IPS-11a (cell line): ENCODE data around the gene BGN.

ENCODE experiments used
- H3K4me3 ChIP-seq: one replicate; pipeline ENCODE4 v1.5.1; 2013; ENCODE audit warnings: low read depth, low read length, control low read depth

Gene BGN

GRCh38 chrX:153525451-153525850, 30.7 kb downstream of the BGN start:
- no peak overlapping the region for H3K4me3 ChIP-seq

- no peak overlapping the region for H3K4me3 ChIP-seq
Observed at GRCh38 chrX:153526042-153526441, 31.3 kb downstream of the BGN start.

- H3K4me3 ChIP-seq = no peak overlapping the region
Observed at GRCh38 chrX:153526801-153527200, 32.0 kb downstream of the BGN start.

- H3K4me3 ChIP-seq = no peak overlapping the region
Observed at GRCh38 chrX:153527208-153527607, 32.4 kb downstream of the BGN start.

GRCh38 chrX:153530411-153531129, 35.8 kb downstream of the BGN start:
- no peak overlapping the region for H3K4me3 ChIP-seq

GRCh38 chrX:153533091-153533490, 38.3 kb downstream of the BGN start:
- no peak overlapping the region for H3K4me3 ChIP-seq

- no peak overlapping the region for H3K4me3 ChIP-seq
Observed at GRCh38 chrX:153537080-153537479, 42.3 kb downstream of the BGN start.

- no peak overlapping the region for H3K4me3 ChIP-seq
Observed at GRCh38 chrX:153537526-153538295, 42.9 kb downstream of the BGN start.

- no peak overlapping the region for H3K4me3 ChIP-seq
Observed at GRCh38 chrX:153538424-153538823, 43.6 kb downstream of the BGN start.

- H3K4me3 ChIP-seq = no peak overlapping the region
Observed at GRCh38 chrX:153539171-153539978, 44.6 kb downstream of the BGN start.

- H3K4me3 ChIP-seq = no peak overlapping the region
Observed at GRCh38 chrX:153539979-153540358, 45.2 kb downstream of the BGN start.

GRCh38 chrX:153544727-153545126, 49.9 kb downstream of the BGN start:
- H3K4me3 ChIP-seq = no peak overlapping the region

GRCh38 chrX:153546386-153546785, 51.6 kb downstream of the BGN start:
- no peak overlapping the region for H3K4me3 ChIP-seq

GRCh38 chrX:153547195-153547594, 52.4 kb downstream of the BGN start:
- H3K4me3 ChIP-seq = no peak overlapping the region

GRCh38 chrX:153549231-153549630, 54.5 kb downstream of the BGN start:
- no peak overlapping the region for H3K4me3 ChIP-seq

GRCh38 chrX:153549807-153550206, 55.0 kb downstream of the BGN start:
- H3K4me3 ChIP-seq = no peak overlapping the region

- no peak overlapping the region for H3K4me3 ChIP-seq
Observed at GRCh38 chrX:153551135-153551534, 56.4 kb downstream of the BGN start.

GRCh38 chrX:153554519-153555167, 59.9 kb downstream of the BGN start:
- H3K4me3 ChIP-seq = no peak overlapping the region

GRCh38 chrX:153556767-153557166, 62.0 kb downstream of the BGN start:
- no peak overlapping the region for H3K4me3 ChIP-seq

- H3K4me3 ChIP-seq = no peak overlapping the region
Observed at GRCh38 chrX:153557618-153558355, 63.0 kb downstream of the BGN start.
